SKM-1 (cell line): ENCODE results near the gene MBD3.
A peak's percentile ranks its signal among the peaks of the same experiment; 100 is the strongest.
"Not testable (repeated sequence)": the region's sequence is repeated elsewhere in the genome, so short reads cannot be mapped to it uniquely, and the experiment has no call there.

ENCODE experiments used
- DNase-seq: peaks from one replicate; lab custom pipeline; 2025; ENCODE audit not compliant: unreplicated experiment; lab: John Stamatoyannopoulos, UW

The MBD3 gene, protein sequence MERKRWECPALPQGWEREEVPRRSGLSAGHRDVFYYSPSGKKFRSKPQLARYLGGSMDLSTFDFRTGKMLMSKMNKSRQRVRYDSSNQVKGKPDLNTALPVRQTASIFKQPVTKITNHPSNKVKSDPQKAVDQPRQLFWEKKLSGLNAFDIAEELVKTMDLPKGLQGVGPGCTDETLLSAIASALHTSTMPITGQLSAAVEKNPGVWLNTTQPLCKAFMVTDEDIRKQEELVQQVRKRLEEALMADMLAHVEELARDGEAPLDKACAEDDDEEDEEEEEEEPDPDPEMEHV

DNA sequence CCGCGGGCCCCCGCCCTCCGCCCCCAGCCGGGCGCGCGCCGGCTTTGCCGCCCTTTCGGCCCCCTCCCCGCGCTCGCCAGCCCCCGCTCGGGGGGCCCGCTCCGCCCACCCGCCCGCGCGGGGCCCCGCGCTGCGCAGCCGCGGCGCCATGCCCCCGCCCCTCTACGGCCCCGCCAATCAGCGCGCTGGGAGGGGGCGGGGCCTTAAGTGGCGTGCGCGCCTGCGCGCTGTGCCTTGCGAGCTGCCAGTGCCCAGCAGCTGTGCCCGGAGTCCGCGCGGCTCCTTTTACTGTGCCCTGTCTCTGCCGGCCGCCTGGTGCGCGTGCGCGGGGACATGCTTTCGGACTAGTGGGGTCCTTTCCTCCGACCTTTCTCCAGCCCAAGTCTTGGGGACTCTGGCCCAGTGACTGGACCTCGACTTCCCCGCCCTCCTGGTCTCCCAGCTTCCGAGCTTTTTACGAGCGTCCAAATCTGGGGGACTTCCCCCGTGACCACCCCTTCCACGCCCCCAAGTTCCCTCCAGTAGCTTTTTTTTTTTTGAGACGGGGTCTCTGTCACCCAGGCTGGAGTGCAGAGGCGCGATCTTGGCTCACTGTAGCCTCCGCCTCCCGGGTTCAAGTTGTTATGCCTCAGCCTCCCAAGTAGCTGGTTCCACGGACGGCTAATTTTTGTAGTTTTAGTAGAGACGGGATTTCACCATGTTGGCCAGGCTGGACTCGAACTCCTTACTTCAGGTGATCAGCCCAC is at the start of gene MBD3:
Gene MBD3 (minus strand): TSS at position 111 of the 746 bp plus-strand sequence. CDS start 234 bp downstream, outside the sequence.
- peak; percentile 88 for DNase-seq

DNA sequence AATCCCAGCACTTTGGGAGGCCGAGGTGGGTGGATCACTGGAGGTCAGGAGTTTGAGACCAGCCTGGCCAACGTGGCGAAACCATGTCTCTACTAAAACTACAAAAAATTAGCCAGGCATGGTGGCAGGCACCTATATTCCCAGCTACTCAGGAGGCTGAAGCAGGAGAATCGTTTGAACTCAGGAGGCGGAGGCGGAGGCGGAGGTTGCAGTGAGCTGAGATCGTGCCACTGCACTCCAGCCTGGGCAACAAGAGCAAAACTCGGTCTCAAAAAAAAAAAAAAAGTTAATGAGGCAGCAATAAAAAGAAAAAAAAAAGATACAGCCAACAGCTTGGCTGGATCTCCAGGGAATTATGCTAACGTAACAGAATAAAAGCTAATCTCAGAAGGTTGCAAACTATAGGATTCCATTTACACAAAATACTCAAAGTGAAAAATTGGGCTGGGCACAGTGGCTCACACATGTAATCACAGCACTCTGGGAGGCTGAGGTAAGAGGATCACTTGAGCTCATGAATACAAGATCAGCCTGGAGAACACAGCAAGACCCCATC is 48.3 kb upstream of the MBD3 start:
- not testable (repeated sequence) for DNase-seq

DNA sequence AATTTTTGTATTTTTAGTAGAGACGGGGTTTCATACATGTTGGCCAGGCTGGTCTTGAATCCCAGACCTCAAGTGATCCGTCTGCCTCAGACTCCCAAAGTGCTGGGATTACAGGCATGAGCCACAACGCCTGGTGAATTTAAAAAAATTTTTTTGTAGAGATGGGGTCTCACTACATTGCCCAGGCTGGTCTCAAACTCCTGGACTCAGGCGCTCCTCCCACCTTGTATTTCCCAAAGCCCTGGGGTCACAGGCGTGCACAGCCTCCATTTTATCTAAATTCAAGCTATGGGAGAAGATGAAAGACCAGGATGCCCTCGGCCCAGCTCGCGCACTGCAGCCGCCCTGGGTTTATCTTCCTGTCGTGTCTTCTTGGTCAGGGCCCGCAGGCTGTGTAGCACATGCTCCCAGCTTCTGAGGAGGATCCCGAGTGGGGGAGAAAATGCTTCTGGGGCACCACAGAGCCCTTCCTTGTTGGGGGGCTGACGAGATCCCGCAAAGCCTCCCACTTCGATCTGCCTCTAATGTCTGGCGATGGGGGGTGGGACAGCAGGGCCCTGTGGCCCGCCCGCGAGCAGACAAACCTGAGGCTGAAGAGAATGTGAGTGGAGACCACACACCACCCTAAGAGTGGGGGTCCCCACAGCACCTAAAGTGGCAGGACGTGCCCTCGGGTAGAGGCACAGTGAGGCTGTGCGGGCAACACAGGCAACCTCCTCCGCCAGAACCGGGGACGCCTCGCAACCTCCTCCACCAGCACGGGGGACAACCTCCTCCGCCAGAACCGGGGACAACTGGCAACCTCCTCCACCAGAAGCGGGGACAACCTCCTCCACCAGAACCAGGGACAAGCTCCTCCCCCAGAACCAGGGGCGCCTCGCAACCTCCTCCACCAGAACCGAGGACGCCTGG is 43.9 kb upstream of the MBD3 start:
- no peak for DNase-seq

DNA sequence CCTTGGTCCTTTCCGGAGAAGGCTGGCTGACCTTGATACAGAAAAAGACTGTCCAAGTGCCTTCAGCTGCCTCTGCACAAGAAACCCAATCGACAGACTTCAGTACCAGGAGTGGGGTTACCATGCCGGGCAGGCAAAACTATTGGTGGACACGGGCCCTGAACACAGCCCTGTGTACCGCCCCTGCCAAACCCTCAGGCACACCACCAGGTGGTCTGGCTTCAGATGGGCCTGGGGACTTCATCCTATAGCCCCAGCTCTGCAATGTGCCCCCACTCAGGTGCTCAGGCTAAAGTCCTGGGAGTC is 42.2 kb upstream of the MBD3 start:
- no peak for DNase-seq

DNA sequence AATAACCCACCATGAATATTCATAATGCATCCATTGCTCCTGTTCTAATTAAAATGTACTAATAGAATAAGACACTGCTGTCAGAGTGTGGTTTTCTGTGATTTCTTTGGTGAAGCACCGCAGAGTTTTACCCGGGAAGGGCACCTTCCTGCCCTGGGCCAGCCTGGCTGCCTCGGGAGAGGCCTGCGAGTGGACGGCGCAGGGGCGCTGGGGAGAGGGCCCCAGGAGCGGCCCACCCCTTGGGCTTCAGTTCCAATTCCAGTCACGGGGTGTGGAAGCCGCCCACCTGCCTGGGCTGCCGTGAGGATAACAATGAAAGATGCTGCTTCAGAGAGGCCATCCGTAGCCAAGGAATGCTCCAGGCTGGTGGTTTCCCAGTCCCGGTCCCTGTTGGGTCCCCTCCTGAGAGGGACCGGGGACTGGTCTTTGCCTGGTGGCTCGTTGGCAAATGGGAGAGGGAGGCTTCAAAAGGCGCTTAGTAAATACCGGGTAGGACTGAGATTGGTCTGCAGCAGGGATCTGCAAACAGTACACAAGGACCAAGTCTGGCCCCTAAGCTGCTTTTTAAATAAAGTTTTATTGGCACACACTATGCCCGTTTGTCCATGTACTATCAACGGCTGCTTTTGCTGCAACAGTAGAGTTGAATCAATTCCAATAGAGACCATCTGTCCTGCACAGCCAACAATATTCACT is 41.7 kb upstream of the MBD3 start:
- no peak for DNase-seq

DNA sequence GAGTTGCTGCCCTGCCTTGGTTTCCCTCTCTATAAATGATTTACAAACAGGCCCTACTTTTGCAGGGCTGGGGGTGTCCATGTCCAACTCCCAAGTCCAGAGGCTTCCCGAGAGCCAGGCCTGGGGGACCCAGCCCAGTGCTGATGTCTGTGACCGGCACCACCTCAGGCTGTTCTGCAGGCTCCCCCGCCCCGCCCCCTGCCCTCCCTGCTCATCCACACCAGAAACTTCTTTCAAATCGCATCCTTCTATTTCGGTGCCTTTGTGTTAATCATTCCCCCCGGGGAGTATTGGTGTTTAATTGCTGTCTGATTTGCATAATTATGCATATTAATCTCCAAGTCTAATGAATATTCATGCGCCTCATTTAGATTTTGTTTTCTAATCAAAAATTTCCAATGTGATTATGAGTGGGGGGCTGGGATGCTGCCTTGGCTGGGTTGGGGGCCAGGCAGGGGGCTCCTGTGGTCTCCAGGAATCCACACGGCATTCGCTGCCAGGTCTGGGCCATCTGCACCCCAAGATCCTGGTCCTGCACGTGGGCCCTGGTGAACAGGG is 40.7 kb upstream of the MBD3 start:
- no peak for DNase-seq

DNA sequence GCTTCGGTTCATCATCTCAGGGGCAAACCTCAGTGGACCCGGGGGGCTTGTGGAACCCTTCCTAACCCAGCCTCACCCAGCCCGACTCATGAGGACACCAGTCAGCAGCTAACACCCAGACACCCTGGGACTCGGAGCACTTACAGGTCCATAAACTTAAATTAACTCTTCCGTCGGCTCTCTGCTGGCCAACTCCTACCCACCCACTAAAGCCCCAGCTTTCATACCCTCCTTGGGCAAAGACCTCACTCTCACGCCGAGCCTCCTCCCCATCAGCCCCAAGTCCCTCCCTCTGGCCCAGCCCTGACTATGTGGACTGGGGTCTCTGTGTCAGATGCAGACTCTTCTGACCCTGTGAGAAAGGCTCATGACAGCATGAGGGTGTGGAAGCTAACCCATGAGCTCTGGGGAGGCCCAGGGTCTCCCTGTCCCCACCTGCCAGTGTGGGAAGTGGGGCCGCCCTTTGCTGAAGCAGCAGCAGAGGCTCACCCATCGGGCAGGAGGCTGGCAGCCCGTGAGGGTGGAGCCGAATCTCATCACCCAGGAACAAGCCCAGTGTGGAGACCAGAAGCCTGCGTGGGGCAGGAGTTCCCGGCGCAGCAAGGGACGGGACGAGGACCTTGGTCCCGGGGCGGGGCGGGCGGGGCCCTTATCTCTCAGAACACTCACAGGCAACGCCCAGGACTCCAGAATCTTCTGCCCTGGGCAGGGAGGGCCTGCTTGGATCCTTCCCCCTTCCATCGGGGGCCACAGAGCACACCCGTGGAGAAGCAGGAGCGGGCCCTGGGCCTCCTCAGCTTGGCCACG is 40.0 kb upstream of the MBD3 start:
- DNase-seq, result no peak

DNA sequence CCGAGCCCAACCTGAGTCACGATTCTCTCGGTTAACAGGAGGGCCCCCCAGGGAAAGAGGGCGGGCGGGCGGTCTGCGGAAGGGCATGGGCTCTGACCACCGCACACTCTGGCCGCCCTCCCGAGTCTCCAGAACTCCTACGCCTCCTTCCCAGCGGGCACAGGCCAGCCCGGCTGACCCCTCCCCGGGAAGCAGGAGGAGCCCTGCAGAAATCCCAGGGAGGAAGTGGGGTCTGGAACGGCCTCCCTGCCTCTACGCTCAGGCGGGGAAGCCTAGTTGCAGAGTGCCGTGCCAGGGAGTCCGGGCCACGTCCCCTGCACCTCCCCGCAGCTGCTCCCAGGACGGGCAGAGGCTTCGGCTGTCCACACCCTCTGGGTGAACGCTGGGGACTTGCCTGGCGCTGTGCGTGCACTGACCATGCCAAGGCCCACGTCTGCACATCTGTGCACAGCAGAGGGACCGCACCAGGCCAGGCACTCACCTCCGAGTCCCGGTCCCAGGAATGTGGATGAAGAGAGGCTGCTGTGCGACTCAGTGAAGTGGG is 39.0 kb upstream of the MBD3 start:
- no peak for DNase-seq

DNA sequence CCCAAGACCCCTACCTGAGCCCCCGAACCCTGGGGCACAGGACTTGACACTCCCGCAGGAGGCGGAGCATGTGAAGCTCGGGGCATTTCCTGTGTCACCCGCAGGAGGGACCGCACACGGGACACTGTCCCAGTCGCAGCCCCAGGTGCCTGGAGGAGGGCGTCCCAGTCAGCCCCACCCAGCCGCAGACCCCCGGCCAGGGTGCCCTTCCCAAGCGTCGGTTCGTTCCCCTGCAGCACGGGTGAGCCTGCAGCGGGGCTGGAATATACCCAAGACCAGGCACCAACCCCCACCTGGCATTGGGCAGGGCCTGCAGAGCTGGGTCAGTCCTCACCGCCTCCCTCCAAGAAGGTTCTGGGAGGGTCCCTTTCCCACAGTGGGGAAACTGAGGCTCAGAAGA is 38.1 kb upstream of the MBD3 start:
- DNase-seq, result no peak

DNA sequence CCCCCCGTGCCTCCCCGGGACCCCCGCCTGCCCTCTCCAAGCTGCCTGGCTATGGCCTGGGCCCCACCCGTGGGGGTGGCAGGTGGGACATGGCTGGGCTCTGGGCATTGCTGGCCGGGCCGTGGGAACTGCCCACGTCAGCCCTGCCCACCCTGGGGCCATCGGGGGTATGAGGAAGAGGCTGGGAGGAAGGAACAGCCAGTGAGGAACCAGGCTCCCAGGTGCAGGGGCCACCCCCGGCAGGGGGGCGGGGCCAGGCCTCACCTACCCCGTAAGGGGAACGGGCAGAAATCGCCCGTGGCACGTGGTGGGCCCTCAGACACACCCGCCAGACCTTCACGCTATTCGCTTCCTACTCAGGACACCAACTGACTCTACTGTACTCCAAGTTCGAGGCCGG is 37.3 kb upstream of the MBD3 start:
- DNase-seq, result no peak

DNA sequence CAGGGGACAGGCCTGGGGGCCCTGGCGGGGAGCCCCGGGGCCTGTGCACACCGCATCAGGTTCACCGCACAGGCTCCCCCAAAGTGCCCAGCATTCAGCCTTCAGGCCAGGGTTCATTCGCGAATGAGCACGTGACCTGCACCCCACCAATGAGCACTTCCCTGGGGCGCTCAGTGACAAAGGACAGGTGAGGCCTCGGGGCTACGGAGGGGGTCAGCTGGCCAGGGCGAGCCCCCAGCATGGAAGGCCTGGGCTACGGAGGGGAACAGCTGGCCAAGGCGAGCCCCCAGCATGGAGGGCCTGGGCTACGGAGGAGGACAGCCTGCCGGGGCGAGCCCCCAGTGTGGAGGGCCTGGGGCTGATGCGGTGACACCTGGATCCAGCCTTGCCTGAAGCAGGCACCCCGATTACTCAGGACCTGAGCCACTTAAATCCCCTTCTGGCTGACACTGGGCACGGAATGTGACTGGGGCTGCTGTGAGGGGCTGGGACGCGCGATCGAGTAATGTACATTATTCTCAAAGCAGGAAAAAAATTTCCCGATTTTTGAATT is 36.7 kb upstream of the MBD3 start:
- DNase-seq, result no peak

DNA sequence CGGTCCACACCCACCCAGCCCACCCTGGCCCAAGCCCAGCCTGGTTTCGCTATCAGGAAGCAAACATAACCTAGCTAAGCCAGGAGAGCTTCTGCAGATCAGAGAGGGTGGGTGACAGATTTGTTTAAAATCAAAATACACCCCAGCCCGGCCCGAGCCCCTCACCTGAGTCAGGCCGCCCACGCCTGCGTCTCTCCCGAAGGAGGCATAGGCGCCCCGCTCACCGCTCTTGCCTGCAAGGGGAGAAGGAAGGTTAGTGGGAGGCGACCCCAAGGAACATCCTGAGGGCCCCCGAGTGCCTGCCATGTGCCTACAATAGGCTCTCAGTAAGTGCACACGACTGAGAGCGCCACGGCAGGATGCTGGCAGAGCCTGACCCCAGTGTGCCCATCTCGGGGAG is 34.5 kb upstream of the MBD3 start:
- DNase-seq, result no peak

DNA sequence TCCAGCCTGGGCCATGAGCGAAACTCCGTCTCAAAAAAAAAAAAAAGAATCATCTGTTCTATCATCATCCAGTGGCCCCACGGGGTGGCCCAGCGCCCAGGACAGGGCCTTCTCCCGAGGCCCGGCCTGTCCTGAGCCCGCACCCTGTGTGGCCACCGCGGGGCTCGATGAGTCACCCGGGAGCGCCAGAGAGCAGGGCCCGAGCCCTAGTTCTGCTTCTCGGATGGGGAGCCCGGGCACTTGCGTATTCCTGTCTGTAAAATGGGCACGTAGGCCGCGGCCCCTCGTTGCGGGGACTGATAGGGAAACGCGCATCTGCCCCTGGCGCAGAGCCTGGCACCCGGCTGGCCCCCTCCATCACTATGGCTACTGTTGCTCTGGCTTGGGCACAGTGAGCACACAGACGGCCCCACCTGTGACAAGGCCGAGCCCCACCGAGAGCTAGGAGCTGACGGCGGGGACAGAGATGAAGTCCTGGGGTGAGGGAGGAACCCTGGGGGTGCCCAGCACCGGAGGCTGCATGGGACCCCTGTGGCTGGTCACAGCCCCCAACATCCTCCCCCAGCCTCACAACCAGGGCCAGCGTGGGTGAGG is 33.8 kb upstream of the MBD3 start:
- DNase-seq, result no peak

DNA sequence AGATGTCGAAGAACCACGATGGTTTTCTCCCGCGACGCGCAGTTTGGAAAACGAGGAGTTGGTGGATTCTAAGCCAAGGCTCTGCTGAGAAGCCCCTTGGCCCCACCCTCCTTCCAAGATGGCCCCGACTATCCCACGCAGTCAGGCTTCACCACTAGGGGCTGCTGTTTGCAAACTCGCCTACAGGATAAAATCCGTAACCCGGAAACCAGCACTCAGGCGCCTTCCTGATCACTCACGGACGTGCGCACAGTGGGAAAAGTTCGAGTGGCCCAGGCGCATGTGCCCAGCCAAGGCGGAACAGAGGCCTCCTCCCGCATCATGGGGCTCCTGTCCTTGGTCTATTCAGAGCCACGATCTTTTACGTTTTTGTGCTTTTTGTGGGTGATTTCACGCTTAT is 31.8 kb upstream of the MBD3 start:
- DNase-seq, result no peak

DNA sequence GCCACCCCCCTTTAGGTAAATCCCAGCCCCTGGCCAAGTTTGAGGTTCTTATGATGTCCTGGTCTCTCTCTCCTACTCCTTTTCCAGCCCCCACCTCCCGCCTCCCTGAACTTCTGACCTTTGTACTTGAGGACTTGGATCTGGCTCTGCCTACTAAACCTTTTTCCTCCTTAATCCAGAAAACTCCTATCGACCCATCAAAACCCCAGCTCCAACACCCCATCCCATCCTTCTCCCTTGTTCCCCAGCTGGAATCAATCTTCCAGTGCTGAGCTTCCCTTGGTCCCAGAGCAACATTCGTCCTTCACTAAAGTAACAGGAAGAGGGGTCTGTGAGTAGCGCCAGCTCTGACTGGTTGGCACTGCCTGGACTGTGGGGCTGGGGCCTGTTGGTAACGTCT is 29.9 kb upstream of the MBD3 start:
- no peak for DNase-seq

DNA sequence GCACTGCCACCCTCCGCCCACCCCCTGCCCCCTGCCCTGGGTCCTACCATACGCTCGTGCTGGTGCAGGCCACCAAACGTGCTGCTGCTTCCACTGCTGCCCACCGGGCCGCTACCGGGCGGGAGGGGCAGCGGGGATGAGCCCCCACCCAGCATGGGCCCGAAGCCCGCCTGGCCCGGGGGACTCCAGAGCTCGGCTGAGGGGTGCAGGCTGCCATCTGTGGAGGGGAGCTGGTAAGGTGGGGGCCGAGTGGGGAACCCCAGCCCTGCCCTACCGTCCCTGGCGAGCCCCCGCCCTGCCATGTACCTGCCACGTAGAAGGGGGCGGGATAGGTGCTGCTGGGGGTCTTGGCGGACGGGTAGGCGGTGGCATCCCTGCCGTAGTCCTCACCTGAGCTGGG is 29.3 kb upstream of the MBD3 start:
- DNase-seq, result no peak

DNA sequence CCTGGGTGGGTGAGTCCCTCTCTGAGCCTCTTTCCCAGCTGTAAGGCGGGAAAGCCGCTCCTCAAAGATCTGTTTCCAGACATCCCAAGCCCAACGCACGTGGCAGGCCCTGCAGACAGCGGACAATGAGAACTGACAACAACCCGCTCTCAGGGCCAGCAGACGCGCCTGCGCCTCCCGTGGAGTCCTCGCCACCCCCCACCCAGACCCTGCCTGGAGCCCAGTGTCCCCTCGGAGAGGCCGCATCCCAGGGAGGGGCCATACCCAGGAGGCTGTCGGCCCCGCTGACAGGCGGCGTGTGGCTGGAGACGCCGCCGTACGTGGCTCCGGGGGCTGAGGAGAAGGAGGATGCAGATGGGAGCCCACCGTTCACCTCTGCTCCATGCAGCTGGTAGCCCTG is 28.9 kb upstream of the MBD3 start:
- no peak for DNase-seq

DNA sequence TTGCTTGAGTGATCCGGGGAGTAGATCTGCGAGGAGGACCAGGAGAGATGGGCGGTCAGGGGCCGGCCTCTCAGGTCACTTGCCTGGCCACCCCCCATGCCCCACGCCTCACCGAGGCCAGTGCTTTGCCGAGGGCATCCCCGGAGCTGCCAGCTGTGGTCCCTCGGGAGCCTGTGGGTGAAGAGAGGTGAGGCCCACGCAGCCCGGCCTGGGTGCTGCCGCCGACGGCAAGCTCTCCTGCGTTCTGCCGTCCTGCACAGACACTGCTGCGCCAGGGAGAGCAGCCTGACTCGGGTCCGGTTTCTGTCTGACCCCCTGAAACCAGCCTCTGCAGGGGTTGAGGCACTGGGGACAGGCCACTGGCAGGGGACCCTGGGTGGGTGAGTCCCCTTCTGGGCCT is 28.4 kb upstream of the MBD3 start:
- DNase-seq, result no peak

DNA sequence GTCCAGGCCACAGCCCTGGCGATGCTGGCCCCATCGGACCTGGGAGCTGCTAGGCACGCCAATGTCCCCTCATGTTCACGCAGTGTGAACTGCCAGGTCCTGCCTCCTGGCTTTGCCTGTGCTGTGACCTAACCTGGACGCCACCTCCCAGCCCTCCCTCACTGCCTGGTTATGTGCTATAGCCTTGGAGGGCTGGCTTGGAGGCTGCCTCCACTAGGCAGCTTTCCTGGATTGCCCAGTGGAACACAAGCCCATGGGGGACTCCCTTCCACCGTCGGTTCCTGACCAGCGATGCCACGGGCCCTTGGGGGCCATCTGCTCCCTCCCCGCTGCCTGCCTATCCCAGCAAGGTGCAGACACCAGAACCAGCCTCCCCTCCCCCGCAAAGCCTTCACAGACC is 27.8 kb upstream of the MBD3 start:
- DNase-seq, result no peak
